ENCODE results near the gene UCKL1.
A peak's percentile ranks its signal among the peaks of the same experiment; 100 is the strongest.

UCKL1 gene

GRCh38 chr20:63958964-63959698 lies 2.9 kb upstream of the UCKL1 start:
- DNase-seq (ENCODE audit: low read depth): no peak

- no peak for DNase-seq (ENCODE audit: low read depth)
Measured at GRCh38 chr20:63958471-63958870, 2.3 kb upstream of the UCKL1 start.

GRCh38 chr20:63957690-63958441 lies 1.6 kb upstream of the UCKL1 start:
- DNase-seq (ENCODE audit: low read depth): no peak

- peak; percentile 62 for DNase-seq (ENCODE audit: low read depth)
Measured at GRCh38 chr20:63957004-63957689, 931 bp upstream of the UCKL1 start.

GRCh38 chr20:63956664-63957003 lies 418 bp upstream of the UCKL1 start:
- DNase-seq (ENCODE audit: low read depth): no peak

GRCh38 chr20:63955281-63955826 lies 862 bp downstream of the UCKL1 start:
- no peak for DNase-seq (ENCODE audit: low read depth)

GRCh38 chr20:63953764-63954429 lies 2.3 kb downstream of the UCKL1 start:
- DNase-seq (ENCODE audit: low read depth): no peak

- no peak for DNase-seq (ENCODE audit: low read depth)
Measured at GRCh38 chr20:63952769-63953168, 3.4 kb downstream of the UCKL1 start.

GRCh38 chr20:63952210-63952535 lies 4.0 kb downstream of the UCKL1 start:
- DNase-seq (ENCODE audit: low read depth): no peak

GRCh38 chr20:63951398-63952209 lies 4.6 kb downstream of the UCKL1 start:
- DNase-seq (ENCODE audit: low read depth): no peak

- DNase-seq (ENCODE audit: low read depth): no peak
Measured at GRCh38 chr20:63950701-63951397, 5.4 kb downstream of the UCKL1 start.

- DNase-seq (ENCODE audit: low read depth): no peak
Measured at GRCh38 chr20:63947638-63948456, 8.4 kb downstream of the UCKL1 start.

- no peak for DNase-seq (ENCODE audit: low read depth)
Measured at GRCh38 chr20:63946986-63947637, 9.1 kb downstream of the UCKL1 start.

GRCh38 chr20:63945921-63946920 lies 10.0 kb downstream of the UCKL1 start:
- no peak for DNase-seq (ENCODE audit: low read depth)

GRCh38 chr20:63945031-63945658 lies 11.1 kb downstream of the UCKL1 start:
- no peak for DNase-seq (ENCODE audit: low read depth)

- no peak for DNase-seq (ENCODE audit: low read depth)
Measured at GRCh38 chr20:63944078-63944941, 11.9 kb downstream of the UCKL1 start.

GRCh38 chr20:63943808-63944077 lies 12.5 kb downstream of the UCKL1 start:
- no peak for DNase-seq (ENCODE audit: low read depth)

Data from T-helper 22 cell (primary cell).